IgD-negative memory B cell (primary cell): ENCODE measurements around the gene FAM32A. TPM values are rescaled to one million over a fixed set of nuclear protein-coding genes. Genes with fewer than 3 reads are reported as not detected.

Experiments
- H3K27ac Mint-ChIP-seq, 3 donors: one replicate each; pipeline ENCODE4 v1.8.0; 2020 to 2022; ENCODE audit warnings: mild to moderate bottlenecking in 3 of 3, mixed read lengths in 3 of 3, moderate library complexity in 1 of 3
- H3K27me3 Mint-ChIP-seq: one replicate; pipeline ENCODE4 v1.8.0; 2021; ENCODE audit warnings: mixed read lengths
- H3K36me3 Mint-ChIP-seq: one replicate; pipeline ENCODE4 v1.8.0; 2020; ENCODE audit warnings: mild to moderate bottlenecking, mixed read lengths
- H3K4me1 Mint-ChIP-seq, 3 donors: one replicate each; pipeline ENCODE4 v1.8.0; 2020 to 2022; ENCODE audit warnings: mixed read lengths in 3 of 3, mild to moderate bottlenecking in 1 of 3
- H3K4me3 Mint-ChIP-seq, 4 donors: one replicate each; pipeline ENCODE4 v1.8.0; 2020 to 2022; ENCODE audit warnings: mild to moderate bottlenecking in 4 of 4, mixed read lengths in 4 of 4, moderate library complexity in 3 of 4
- H3K9me3 Mint-ChIP-seq, 3 donors: one replicate each; pipeline ENCODE4 v1.8.0; 2020 to 2021; ENCODE audit warnings: mixed read lengths in 3 of 3, mild to moderate bottlenecking in 1 of 3
- polyA plus RNA-seq: library from polyadenylated mRNA; unstranded; fragments of 300-500 nt; fragmentation: Illumina TruSeq; gene quantifications from one replicate; pipeline ENCODE4 v1.2.3, GENCODE V29; 2021

FAM32A gene
- polyA plus RNA-seq, 1 donor from 2014 or later, result 123 TPM

DNA sequence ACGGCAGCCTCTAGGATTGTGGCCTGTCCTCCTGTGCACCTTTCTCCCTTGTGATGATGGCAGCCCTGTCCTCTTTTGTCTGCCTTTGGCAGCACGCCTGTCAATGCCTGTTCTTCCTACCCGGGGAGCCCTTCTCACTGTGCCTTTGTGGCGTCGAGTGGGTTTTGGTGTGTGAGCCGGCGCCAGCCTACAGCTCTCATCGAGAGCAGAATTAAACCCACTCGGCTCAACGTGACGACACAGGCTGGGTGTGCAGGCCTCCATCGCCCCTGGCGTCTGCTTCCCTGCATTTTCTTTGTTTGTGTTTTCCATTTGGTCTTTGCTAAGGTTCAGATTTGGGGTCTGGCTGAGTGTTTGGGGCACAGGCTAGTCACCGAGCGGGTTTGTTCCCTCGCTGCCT, 46.9 kb downstream of the FAM32A start:
- H3K4me3 Mint-ChIP-seq, result no peak overlapping the region
- H3K27me3 Mint-ChIP-seq, result no peaks in the 10 kb centered on the region
- H3K4me1 Mint-ChIP-seq, result peaks cover 4 to 6% (median 5%) of the 10 kb centered on the region in 3 donors
- H3K27ac Mint-ChIP-seq, result no peak overlapping the region
- H3K36me3 Mint-ChIP-seq, result peaks cover 17% of the 10 kb centered on the region
- H3K9me3 Mint-ChIP-seq, result no peaks in the 10 kb centered on the region

DNA sequence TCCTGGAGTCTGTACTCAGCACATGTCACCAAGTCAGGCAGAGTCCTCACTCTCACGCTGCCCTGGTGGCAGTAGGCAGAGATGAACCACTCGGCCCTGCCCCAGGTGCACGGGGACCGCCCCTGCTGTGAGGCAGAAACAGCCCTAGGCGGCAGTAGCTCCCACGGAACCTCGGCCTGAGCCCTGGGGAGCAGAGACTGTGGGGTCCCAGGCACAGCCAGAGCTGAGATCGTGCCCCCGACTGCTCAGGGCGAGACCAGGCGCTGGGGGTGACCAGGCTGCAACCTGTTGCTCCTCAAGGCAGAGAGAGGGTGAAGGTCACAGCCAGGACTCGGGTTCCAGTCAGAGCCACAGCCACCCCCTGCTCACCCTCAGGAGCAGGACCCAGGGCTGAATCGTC, 47.4 kb downstream of the FAM32A start:
- H3K4me3 Mint-ChIP-seq, result no peak overlapping the region
- no peak overlapping the region for H3K27ac Mint-ChIP-seq
- H3K4me1 Mint-ChIP-seq, result peaks cover 4 to 6% (median 5%) of the 10 kb centered on the region in 3 donors

DNA sequence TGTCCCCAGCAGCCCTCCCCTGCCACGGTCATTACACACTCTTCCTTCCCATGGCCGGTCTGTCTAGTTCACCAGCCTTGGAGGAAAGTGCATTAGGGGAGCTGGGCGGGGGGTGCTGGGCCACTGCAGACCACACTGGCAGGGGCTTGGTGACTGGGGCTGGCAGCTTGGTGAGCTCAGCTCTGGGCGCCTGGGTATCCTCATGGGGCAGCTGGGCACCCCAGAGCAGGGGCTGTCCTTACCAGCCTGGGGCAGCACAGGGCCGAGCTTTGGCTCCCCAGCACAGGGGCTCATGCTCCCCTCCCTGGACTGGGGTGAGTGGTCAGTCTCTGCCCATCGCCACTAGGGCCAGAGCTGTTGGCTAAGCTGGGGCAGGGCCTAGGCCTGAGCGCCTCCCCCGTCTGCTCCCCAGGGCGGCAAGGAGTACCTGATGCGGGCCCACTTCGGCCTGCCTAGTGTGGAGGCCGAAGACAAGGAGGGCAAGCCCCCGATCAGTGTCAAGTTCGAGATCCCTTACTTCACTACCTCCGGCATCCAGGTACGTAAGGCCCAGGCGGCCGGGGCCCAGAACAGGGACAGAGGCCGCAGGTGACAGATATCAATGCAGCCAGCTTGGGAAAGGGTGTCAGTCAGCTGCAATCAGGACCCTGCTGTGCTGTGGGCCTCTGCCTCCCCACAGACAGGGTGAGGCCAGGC, 48.0 kb downstream of the FAM32A start:
- no peaks in the 10 kb centered on the region for H3K9me3 Mint-ChIP-seq
- no peak overlapping the region for H3K4me3 Mint-ChIP-seq
- H3K36me3 Mint-ChIP-seq, result peaks cover 17% of the 10 kb centered on the region
- H3K27me3 Mint-ChIP-seq, result no peaks in the 10 kb centered on the region
- H3K4me1 Mint-ChIP-seq, result peaks cover 7 to 10% (median 8%) of the 10 kb centered on the region in 3 donors
- no peak overlapping the region for H3K27ac Mint-ChIP-seq

More for the DNA sequence above, 47.4 kb downstream of the FAM32A start:
- Mint-ChIP-seq H3K36me3 (peaks cover 17% of the 10 kb centered on the region), H3K27me3 (no peaks in the 10 kb centered on the region), H3K9me3 (no peaks in the 10 kb centered on the region)

DNA sequence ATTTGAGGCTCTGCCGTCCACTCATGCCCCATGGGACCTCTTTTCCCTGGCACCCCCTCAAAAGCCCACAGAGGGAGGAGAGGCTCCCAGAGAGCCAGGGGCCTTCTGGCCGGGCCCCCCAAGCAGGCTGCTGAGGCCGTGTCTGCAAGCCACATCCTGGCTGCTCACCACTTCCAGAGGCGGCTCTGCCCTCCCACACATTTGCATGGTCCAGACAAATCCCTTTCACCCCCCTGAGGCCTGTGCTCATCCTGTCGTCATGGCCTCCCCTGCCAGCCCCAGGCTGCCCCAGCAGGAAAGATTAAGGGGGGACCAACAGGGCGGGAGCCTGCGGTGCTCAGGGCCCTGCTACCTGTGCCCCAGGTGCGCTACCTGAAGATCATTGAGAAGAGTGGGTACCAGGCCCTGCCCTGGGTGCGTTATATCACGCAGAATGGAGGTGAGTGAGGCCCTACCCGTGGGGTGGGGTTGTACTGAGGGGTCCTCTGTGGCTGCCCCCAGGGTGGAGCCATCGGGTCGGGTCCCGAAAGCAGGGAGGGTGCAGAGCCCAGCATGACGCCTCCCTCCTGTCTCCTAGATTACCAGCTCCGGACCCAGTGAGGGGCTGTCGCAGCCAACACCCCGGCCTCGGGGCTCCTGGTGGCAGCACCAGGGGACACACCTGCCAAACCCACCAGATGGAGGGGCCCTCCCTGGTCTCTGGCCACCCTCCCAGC, 48.8 kb downstream of the FAM32A start:
- Mint-ChIP-seq H3K4me1 (peaks cover 10 to 15% (median 12%) of the 10 kb centered on the region in 3 donors), H3K36me3 (peaks cover 17% of the 10 kb centered on the region), H3K27me3 (no peaks in the 10 kb centered on the region), H3K9me3 (no peaks in the 10 kb centered on the region), H3K4me3 (no peak overlapping the region), H3K27ac (no peak overlapping the region)

DNA sequence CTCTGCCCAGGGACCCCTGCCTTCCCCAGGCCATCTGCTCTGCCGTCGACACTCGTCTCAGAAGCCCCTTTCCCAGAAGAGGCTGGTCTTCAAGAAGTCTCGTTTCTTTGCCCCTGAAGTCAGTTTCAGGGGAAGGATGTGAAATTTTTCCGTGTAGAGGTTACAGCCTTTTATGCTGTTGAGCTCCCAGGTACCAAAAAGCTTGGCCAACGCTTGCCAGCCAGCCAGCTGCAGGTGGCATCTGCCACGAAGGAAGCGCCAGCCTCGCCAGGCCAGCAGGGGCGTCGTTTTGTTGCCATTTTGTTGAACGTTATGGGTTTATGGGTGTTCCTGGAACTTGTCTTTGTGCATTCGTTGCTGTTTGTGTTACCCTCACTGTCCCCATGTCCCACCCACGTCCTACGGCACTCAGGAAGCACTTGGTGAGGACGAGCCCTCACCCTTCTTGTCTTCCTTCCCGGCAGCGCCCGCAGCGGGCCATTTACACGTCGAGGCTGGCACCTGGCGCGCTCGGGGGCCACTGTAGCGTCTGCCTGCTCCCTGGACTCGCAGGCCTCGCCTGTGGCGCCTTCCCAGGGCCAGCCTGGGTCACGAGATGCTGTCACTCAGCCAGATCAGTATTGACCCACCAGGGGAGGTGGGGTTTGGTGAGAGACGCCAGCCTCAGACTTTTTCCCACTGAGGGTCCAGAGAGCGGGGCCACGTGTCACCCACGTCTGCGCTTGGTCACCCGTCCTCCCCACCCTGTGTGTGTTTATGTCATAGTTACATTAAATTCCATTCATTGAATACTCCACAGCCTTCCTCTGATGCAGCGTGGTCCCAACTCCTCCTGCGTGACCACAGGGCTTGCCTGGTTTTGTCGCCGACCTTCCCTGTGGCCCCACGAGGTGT, 49.6 kb downstream of the FAM32A start:
- no peak overlapping the region for H3K27ac Mint-ChIP-seq
- no peak overlapping the region for H3K4me3 Mint-ChIP-seq
- peaks cover 10 to 15% (median 13%) of the 10 kb centered on the region in 3 donors for H3K4me1 Mint-ChIP-seq
- H3K36me3 Mint-ChIP-seq, result peaks cover 13% of the 10 kb centered on the region
- no peaks in the 10 kb centered on the region for H3K9me3 Mint-ChIP-seq
- H3K27me3 Mint-ChIP-seq, result no peaks in the 10 kb centered on the region

DNA sequence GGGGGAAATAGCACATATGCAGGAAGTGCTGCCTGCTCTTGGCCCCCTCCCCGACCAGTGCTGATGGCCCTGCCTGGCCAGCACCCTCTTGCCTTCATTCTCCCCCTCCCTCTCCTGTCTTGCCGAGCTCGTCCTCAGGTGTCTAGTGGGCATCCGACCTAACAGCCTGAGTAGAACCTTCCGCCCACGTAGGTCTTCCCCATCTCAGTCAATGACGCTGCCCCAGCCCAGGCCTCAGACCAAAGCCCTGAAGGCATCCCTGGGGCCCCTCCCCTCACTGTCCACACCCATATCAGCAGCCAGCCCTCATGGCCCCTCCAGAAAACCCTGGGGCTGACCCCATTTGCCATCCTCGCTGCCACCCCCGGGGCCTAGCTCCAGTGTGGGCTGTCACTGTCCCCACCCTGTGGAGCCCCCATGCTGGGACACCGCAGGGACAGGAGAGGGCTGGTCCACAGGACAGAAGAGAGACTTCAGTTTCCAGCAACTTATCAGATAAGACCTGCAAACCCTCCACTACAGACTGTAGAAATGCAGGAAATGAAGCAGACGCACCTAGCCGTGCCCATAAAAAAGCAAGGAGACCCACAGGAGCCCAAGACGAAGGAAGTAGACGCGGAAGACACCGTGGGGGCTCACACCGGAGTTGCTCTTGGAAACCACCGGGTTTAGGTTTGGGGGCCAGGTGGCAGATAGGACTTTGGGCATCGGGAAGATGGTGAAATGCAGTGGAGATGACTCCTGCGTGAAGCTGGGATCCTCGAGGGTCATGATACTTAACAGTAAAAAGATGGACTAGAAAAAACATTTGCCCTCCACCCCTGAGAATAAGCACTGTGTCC, 50.8 kb downstream of the FAM32A start:
- peak overlapping the region in 2 of 3 donors; percentile 15 to 72 for H3K27ac Mint-ChIP-seq
- H3K36me3 Mint-ChIP-seq, result peaks cover 10% of the 10 kb centered on the region
- peaks cover 10 to 15% (median 13%) of the 10 kb centered on the region in 3 donors for H3K4me1 Mint-ChIP-seq
- no peak overlapping the region for H3K4me3 Mint-ChIP-seq
- H3K9me3 Mint-ChIP-seq, result no peaks in the 10 kb centered on the region
- H3K27me3 Mint-ChIP-seq, result no peaks in the 10 kb centered on the region

Other genes starting within 250 kb of the FAM32A start
- gene OR10H4, start 236.4 kb upstream of the FAM32A start, polyA plus RNA-seq, result not detected
- gene TPM4, start 108.9 kb upstream of the FAM32A start, polyA plus RNA-seq, result 88.1 TPM
- gene RAB8A, start 73.5 kb upstream of the FAM32A start, polyA plus RNA-seq, result 132 TPM
- 122 TPM for gene HSH2D, start 41.7 kb upstream of the FAM32A start, polyA plus RNA-seq
- not detected for gene CIB3, start 11.9 kb upstream of the FAM32A start, polyA plus RNA-seq
- 130 TPM for gene AP1M1, start 12.5 kb downstream of the FAM32A start, polyA plus RNA-seq
- 199 TPM for gene KLF2, start 139.4 kb downstream of the FAM32A start, polyA plus RNA-seq